Nephron progenitor cell (in vitro differentiated cells): Measurements from ENCODE around the gene LLPH.
"Not testable (repeated sequence)": the region's sequence is repeated elsewhere in the genome, so short reads cannot be mapped to it uniquely, and the experiment has no call there.

Experiments used
- DNase-seq: peaks from one replicate; pipeline ENCODE4 v3.0.0; 2021
- H3K27ac Mint-ChIP-seq: 2 replicates; pipeline ENCODE4 v1.8.0; 2021; ENCODE audit warnings: mild to moderate bottlenecking, moderate library complexity, mixed read lengths
- H3K27me3 Mint-ChIP-seq: 2 replicates; pipeline ENCODE4 v1.8.0; 2021; ENCODE audit warnings: mild to moderate bottlenecking, low read depth, mixed read lengths; ENCODE audit not compliant: poor library complexity
- H3K36me3 Mint-ChIP-seq: 2 replicates; pipeline ENCODE4 v1.8.0; 2021; ENCODE audit warnings: low read depth, mixed read lengths
- H3K4me1 Mint-ChIP-seq: 2 replicates; pipeline ENCODE4 v1.8.0; 2021; ENCODE audit warnings: mixed read lengths
- H3K4me3 Mint-ChIP-seq: 2 replicates; pipeline ENCODE4 v1.8.0; 2021; ENCODE audit warnings: mild to moderate bottlenecking, moderate library complexity, mixed read lengths
- H3K9me3 Mint-ChIP-seq: 2 replicates; pipeline ENCODE4 v1.8.0; 2021; ENCODE audit warnings: mild to moderate bottlenecking, moderate library complexity, mixed read lengths
- TF ChIP-seq, protein P1 (sequence below): fragments of 200-600 bp; sonication (generic); IDR thresholded peaks from 2 replicates; pipeline ENCODE4 v1.5.0; 2021; ENCODE audit warnings: antibody characterized with exemption

The LLPH gene

DNA sequence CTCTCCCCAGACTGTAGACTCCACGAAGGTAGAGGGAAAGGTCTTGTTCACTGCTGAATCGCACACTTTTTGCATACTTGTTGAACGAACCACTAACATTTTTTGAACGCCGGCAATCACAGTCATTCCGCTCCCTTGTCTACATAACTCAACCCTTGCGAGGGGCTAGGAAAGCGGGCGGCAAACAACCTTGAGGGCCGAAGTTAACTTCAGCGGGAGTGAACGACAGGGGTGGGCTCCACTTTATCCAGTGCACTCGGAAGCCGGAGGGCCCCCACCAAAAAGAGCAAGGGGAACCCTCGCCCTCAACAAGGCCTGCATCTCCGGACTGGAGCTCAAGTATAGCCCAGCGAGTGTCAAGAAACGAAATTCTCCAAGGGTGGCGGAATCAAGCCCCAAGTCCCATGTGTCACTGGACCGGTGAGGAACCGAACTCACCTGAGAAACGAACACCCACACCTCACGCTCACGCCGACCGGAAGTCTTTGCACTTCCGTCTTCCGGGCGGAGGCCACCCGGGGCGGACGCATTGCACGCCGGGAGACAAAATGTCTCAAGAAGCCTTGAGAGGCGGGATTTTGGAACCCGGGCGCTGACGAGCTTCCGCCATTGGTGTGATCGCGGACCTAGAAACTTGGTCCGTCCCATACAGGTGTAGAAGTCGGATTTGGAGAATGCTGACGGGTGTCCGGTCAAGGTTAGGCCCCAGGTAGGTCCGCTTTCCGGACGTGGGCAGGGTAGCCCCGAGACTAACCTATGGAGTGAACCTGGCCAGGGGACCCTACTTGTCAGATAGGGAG lies at the start of gene LLPH:
Gene LLPH (minus strand): TSS at position 484 of the 800 bp plus-strand sequence. CDS start 1,644 bp downstream, outside the sequence.
- peaks cover 26% of the 10 kb centered on the region for H3K9me3 Mint-ChIP-seq

DNA sequence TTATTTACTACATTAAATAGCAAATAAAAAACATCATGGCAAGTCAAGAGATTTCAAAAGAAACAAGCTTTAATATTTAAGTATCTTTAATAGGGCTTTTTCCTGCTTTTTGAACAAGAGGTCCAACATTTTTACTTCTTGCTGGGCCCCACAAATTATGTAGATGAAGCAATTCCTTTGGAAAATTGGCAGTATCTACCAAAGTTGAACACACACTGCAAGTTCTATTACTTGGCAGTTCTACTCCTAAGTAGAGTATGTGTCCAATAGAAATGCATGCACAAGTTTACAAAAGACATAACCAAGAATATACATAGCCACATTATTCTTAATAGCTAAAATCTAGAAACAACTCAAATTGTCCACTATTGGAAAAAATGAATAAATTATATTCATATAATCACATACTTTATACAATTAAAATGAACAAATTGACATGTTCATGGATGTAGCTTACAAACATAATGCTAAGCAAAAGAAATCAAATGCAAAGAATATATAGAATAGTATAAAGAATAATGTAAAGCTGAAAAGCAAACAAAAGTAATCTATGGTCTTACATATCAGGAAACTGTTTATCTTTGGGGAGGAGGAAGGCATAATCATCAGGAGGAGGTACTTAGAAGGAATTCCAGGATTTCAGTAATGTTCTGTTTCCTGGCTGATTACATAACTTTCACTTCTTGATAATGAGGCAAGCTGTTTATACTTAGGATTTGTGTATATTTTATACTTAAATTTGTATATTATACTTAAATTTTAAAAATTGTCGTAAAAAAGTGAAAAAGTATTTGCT lies 45.8 kb upstream of the LLPH start:
- Mint-ChIP-seq H3K9me3 (peaks cover 32% of the 10 kb centered on the region), H3K4me1 (no peaks in the 10 kb centered on the region), H3K27me3 (peaks cover 4% of the 10 kb centered on the region), H3K36me3 (peaks cover 9% of the 10 kb centered on the region), H3K4me3 (no peak overlapping the region), H3K27ac (no peak overlapping the region)
- no peak for DNase-seq
- TF ChIP-seq, protein P1, sequence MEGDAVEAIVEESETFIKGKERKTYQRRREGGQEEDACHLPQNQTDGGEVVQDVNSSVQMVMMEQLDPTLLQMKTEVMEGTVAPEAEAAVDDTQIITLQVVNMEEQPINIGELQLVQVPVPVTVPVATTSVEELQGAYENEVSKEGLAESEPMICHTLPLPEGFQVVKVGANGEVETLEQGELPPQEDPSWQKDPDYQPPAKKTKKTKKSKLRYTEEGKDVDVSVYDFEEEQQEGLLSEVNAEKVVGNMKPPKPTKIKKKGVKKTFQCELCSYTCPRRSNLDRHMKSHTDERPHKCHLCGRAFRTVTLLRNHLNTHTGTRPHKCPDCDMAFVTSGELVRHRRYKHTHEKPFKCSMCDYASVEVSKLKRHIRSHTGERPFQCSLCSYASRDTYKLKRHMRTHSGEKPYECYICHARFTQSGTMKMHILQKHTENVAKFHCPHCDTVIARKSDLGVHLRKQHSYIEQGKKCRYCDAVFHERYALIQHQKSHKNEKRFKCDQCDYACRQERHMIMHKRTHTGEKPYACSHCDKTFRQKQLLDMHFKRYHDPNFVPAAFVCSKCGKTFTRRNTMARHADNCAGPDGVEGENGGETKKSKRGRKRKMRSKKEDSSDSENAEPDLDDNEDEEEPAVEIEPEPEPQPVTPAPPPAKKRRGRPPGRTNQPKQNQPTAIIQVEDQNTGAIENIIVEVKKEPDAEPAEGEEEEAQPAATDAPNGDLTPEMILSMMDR = no peak

More for the DNA sequence above, at the start of gene LLPH:
- Mint-ChIP-seq H3K27me3 (no peaks in the 10 kb centered on the region), H3K4me1 (peaks cover 33% of the 10 kb centered on the region), H3K4me3 (peak within 1 kb of the TSS; percentile 96), H3K27ac (peak within 1 kb of the TSS; percentile 94), H3K36me3 (peaks cover 52% of the 10 kb centered on the region)
- peak; percentile 79 for DNase-seq
- TF ChIP-seq, protein P1 = no peak

DNA sequence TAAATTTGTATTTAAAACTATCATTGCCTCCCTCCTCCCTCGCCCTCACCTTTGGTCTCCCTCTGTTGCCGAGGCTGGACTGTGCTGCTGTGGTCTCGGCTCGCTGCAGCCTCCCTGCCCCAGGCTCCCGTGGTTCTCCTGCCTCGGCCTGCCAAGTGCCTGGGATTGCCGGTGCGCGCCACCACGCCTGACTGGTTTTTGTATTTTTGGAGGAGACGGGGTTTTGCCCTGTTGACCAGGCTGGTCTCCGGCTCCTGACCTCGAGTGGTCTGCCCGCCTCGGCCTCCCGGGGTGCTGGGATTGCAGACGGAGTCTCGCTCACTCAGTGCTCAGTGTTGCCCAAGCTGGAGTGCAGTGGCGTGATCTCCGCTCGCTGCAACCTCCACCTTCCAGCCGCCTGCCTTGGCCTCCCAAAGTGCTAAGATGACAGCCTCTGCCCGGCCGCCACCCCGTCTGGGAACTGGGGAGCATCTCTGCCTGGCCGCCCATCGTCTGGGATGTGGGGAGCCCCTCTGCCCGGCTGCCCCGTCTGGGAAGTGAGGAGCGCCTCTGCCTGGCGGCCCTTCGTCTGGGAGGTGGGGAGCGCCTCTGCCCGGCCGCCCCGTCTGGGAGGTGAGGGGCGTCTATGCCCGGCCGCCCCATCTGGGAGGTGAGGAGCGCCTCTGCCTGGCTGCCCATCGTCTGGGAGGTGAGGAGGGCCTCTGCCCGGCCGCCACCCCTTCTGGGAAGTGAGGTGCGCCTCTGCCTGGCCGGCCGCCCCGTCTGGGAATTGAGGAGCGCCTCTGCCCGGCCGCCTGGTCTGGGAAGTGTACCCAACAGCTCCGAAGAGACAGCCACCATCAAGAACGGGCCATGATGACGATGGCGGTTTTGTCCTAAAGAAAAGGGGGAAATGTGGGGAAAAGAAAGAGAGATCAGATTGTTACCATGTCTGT lies 44.1 kb upstream of the LLPH start:
- not testable (repeated sequence) for H3K4me1 Mint-ChIP-seq, H3K4me3 Mint-ChIP-seq, H3K27me3 Mint-ChIP-seq, H3K36me3 Mint-ChIP-seq, H3K27ac Mint-ChIP-seq
- H3K9me3 Mint-ChIP-seq = peaks cover 46% of the 10 kb centered on the region
- DNase-seq = peak; percentile 8

DNA sequence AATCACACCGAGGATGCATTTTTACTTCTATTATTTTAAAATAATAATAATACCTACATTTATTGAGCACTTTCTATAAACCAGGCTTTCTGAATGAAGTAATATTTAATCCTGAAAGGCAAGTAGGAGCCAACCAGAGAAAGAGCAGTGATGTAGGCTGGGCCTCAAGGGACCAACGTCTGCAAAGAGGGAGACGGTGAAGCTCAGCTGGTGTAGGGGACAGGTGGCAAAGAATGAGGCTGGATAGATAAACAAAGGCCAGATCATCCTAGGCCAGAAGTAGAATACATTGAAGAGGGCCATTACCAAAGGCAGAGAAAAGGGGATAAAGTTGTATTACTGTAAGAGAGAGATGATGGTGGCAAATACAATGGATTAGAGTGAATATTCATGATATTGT lies 40.1 kb upstream of the LLPH start:
- no peak overlapping the region for H3K27ac Mint-ChIP-seq
- peaks cover 79% of the 10 kb centered on the region for H3K9me3 Mint-ChIP-seq
- no peaks in the 10 kb centered on the region for H3K27me3 Mint-ChIP-seq
- H3K4me3 Mint-ChIP-seq = peak overlapping the region; percentile 86
- TF ChIP-seq, protein P1 = no peak
- peaks cover 42% of the 10 kb centered on the region for H3K36me3 Mint-ChIP-seq
- no peak for DNase-seq
- H3K4me1 Mint-ChIP-seq = peaks cover 13% of the 10 kb centered on the region

DNA sequence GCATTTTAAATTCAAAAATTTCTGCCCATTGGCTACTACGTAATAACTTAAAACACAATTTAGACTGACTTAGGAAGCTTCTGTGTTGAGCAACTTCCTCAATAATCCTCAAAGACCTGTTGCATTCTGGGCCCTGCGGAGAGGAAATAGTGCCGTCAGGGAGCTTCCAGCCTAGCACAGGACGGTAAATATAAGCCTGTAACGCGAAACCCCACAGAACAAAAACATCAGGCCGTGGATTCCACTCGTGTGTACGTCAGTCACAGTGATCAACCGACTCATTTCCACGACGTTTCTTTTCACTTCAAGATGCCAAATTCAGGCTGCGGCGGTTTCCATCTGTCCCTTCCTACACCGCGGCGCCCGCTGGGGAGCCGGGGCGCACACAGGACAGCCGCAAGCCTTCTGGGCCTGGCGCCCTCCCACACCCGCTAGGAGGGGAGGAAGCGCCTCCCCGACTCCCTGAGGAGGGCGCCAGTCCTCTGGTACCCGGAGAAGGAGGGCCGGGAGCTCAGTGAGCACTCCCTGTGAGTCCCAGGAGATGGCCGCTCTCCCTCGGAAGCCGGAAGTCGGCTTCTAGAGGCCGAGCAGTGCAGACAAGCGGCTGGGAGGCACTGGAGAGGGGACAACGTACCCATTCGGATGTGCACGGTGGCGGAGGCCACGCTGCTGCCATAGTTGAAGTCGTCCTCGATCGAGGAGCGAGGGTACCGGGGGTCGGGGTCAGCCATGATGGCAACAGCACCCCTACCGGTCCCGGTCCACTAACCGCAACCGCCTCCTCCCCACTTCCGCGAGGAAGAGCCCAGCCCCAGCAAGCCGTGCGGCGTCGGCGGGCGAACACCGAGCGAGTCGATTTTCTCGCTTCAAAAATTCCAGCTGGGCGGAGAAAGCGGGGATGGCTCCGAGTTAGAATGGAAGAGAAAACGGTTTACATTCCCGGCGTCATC lies 38.9 kb upstream of the LLPH start, which contains the start of gene TMBIM4:
Gene TMBIM4 (minus strand): TSS at position 776 of the 950 bp plus-strand sequence. CDS start 45 bp downstream, at position 731.
- H3K27me3 Mint-ChIP-seq = peaks cover 3% of the 10 kb centered on the region
- H3K4me1 Mint-ChIP-seq = peaks cover 13% of the 10 kb centered on the region
- DNase-seq = peak; percentile 61
- peaks cover 84% of the 10 kb centered on the region for H3K9me3 Mint-ChIP-seq
- TF ChIP-seq, protein P1 = no peak
- peak within 1 kb of the TSS; percentile 86 for H3K4me3 Mint-ChIP-seq
- H3K27ac Mint-ChIP-seq = peak within 1 kb of the TSS; percentile 97
- H3K36me3 Mint-ChIP-seq = peaks cover 48% of the 10 kb centered on the region
